CD14-positive monocyte (primary cell): Measurements from ENCODE around the gene SLC34A3. TPM values are rescaled to one million over a fixed set of nuclear protein-coding genes. Genes with fewer than 3 reads are reported as not detected.

Experiments
- DNase-seq, 3 donors: peaks; one replicate each; pipeline ENCODE4 v3.0.0-alpha.2; 2011 to 2022
- H2AFZ ChIP-seq: 2 replicates; pipeline ENCODE4 v1.6.0; 2012; ENCODE audit warnings: mild to moderate bottlenecking, low read depth, low read length, inconsistent platforms; ENCODE audit not compliant: insufficient read depth, poor library complexity, severe bottlenecking
- H3K27ac ChIP-seq, 2 donors: 1 replicate in 1 of 2; 2 replicates in 1 of 2; pipeline ENCODE4 v1.5.1; 2012 to 2013; ENCODE audit warnings: low read length in 2 of 2, control low read depth in 1 of 2, inconsistent platforms in 1 of 2, low read depth in 1 of 2, mild to moderate bottlenecking in 1 of 2
- H3K27me3 ChIP-seq, 2 donors: one replicate each; pipeline versions ENCODE4 v1.6.0 to v1.6.1; 2011 to 2013; ENCODE audit warnings: low read length in 2 of 2; ENCODE audit not compliant: control insufficient read depth in 2 of 2, insufficient read depth in 2 of 2
- H3K36me3 ChIP-seq, 2 donors: replicated peaks in 1 of 2; 1 replicate in 1 of 2; 2 replicates in 1 of 2; pipeline versions ENCODE4 v1.5.1 to v1.6.1; 2012 to 2013; ENCODE audit warnings: low read length in 2 of 2, control low read depth in 1 of 2, inconsistent platforms in 1 of 2, mild to moderate bottlenecking in 1 of 2; ENCODE audit not compliant: insufficient read depth in 2 of 2, control insufficient read depth in 1 of 2
- H3K4me1 ChIP-seq, 2 donors: 1 replicate in 1 of 2; 2 replicates in 1 of 2; pipeline versions ENCODE4 v1.5.1 to v1.6.1; 2012 to 2013; ENCODE audit warnings: low read length in 2 of 2, control low read depth in 1 of 2, inconsistent platforms in 1 of 2, mild to moderate bottlenecking in 1 of 2, moderate library complexity in 1 of 2; ENCODE audit not compliant: insufficient read depth in 2 of 2, control insufficient read depth in 1 of 2
- H3K4me2 ChIP-seq: replicated peaks from 2 replicates; pipeline ENCODE3; 2012; ENCODE audit warnings: low read length, moderate library complexity, mild to moderate bottlenecking; ENCODE audit not compliant: poor library complexity, severe bottlenecking; ENCODE audit errors: extremely low read depth
- H3K4me3 ChIP-seq, 3 experiments: fragments of 200-600 bp in 1 of 3; sonication (generic) in 1 of 3; replicated peaks in 1 of 3; 1 replicate in 2 of 3; 2 replicates in 1 of 3; pipeline ENCODE4 v1.5.1; 2011 to 2013; ENCODE audit warnings: low read length in 3 of 3, mild to moderate bottlenecking in 3 of 3, control low read depth in 2 of 3, low read depth in 2 of 3, inconsistent platforms in 1 of 3, moderate library complexity in 1 of 3
- H3K79me2 ChIP-seq: 2 replicates; pipeline ENCODE4 v1.6.0; 2012; ENCODE audit warnings: mild to moderate bottlenecking, control low read depth, inconsistent platforms, low read length, moderate library complexity; ENCODE audit not compliant: insufficient read depth
- H3K9ac ChIP-seq: 2 replicates; pipeline ENCODE4 v1.6.0; 2017; ENCODE audit warnings: low read length, mild to moderate bottlenecking; ENCODE audit not compliant: insufficient read depth, poor library complexity, severe bottlenecking
- H3K9me3 ChIP-seq, 2 donors: replicated peaks in 1 of 2; 1 replicate in 1 of 2; 2 replicates in 1 of 2; pipeline versions ENCODE4 v1.5.1 to v1.6.1; 2012 to 2013; ENCODE audit warnings: low read length in 2 of 2, control low read depth in 1 of 2; ENCODE audit not compliant: control insufficient read depth in 1 of 2, insufficient read depth in 1 of 2
- H4K20me1 ChIP-seq: 2 replicates; pipeline ENCODE4 v1.6.0; 2012; ENCODE audit warnings: mild to moderate bottlenecking, low read length, control low read depth, moderate library complexity; ENCODE audit not compliant: insufficient read depth
- H3K27ac Mint-ChIP-seq, 7 donors: one replicate each; pipeline ENCODE4 v1.8.0; 2020; ENCODE audit warnings: mild to moderate bottlenecking in 7 of 7, mixed read lengths in 7 of 7, moderate library complexity in 6 of 7, inconsistent platforms in 2 of 7
- H3K27me3 Mint-ChIP-seq, 3 donors: one replicate each; pipeline ENCODE4 v1.8.0; 2021 to 2022; ENCODE audit warnings: low read depth in 3 of 3, mild to moderate bottlenecking in 3 of 3, mixed read lengths in 3 of 3, moderate library complexity in 3 of 3, inconsistent platforms in 1 of 3
- H3K36me3 Mint-ChIP-seq, 2 donors: one replicate each; pipeline ENCODE4 v1.8.0; 2020; ENCODE audit warnings: mixed read lengths in 2 of 2, inconsistent platforms in 1 of 2, mild to moderate bottlenecking in 1 of 2
- H3K4me1 Mint-ChIP-seq: one replicate; pipeline ENCODE4 v1.8.0; 2020; ENCODE audit warnings: mild to moderate bottlenecking, mixed read lengths
- H3K4me3 Mint-ChIP-seq, 2 donors: one replicate each; pipeline ENCODE4 v1.8.0; 2020; ENCODE audit warnings: mild to moderate bottlenecking in 2 of 2, mixed read lengths in 2 of 2, moderate library complexity in 1 of 2
- H3K9me3 Mint-ChIP-seq, 7 donors: one replicate each; pipeline ENCODE4 v1.8.0; 2020 to 2022; ENCODE audit warnings: mixed read lengths in 7 of 7, mild to moderate bottlenecking in 6 of 7, moderate library complexity in 6 of 7, inconsistent platforms in 2 of 7
- WGBS: methylation state at CpG from one replicate; pipeline ENCODE4 v1.1.5; 2013; ENCODE audit warnings: missing lambda C conversion rate; ENCODE audit not compliant: insufficient coverage; 5-methylcytosine and 5-hydroxymethylcytosine counted together
- intact Hi-C, 2 donors: fragments of 100-400 bp; cut with micrococcal nuclease; formaldehyde crosslinking; loops; one replicate each; pipeline versions ENCODE4 v1.15.0 to v1.15.1; 2023
- polyA plus RNA-seq, 3 donors: library from polyadenylated mRNA; depleted of rRNA in 1 of 3; unstranded in 2 of 3; stranded (reverse) in 1 of 3; fragments of 300-500 nt in 2 of 3; fragments of >200 nt in 1 of 3; fragmentation: Illumina TruSeq in 2 of 3; gene quantifications; 1 replicate in 2 of 3; 2 replicates in 1 of 3; pipeline ENCODE4 v1.2.3, GENCODE V29; 2012 to 2021
- TF ChIP-seq, protein P1 (sequence below): fragments of 200-600 bp; IDR thresholded peaks from one replicate; pipeline ENCODE4 v1.8.0; 2022; ENCODE audit warnings: antibody characterized with exemption, mild to moderate bottlenecking

SLC34A3 gene
- polyA plus RNA-seq, 3 donors, result not detected

DNA sequence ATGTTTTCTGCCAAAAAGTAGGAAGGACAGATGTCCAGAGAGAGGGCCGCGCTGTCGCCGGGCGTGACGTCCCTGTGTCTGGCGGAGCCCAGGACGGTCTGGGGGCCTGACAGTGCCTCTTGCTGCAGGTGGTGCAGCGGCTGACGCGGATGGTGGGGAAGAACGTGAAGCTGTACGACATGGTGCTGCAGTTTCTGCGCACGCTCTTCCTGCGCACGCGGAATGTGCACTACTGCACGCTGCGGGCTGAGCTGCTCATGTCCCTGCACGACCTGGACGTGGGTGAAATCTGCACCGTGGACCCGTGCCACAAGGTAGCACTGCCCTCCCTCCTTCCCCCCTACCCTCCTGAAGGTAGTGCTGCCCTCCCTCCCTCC lies 32.2 kb downstream of the SLC34A3 start:
- H3K9ac ChIP-seq, result no peak overlapping the region
- H3K4me3 ChIP-seq, result no peak overlapping the region
- intact Hi-C loops, result no loop called here
- no peak overlapping the region for H3K4me2 ChIP-seq
- peaks cover 25% of the 10 kb centered on the region for H4K20me1 ChIP-seq
- H3K9me3 ChIP-seq, result no peaks in the 10 kb centered on the region
- H3K79me2 ChIP-seq, result peaks cover 2% of the 10 kb centered on the region
- DNase-seq, result no peak
- H3K4me1 ChIP-seq, result peaks cover 6 to 10% of the 10 kb centered on the region in 2 donors
- no peaks in the 10 kb centered on the region for H3K27me3 Mint-ChIP-seq
- no peaks in the 10 kb centered on the region for H3K27me3 ChIP-seq
- H3K9me3 Mint-ChIP-seq, result peaks cover 0 to 5% (median 0%) of the 10 kb centered on the region in 7 donors
- WGBS, result 93% methylated on average over 21 of the region's 24 CpGs
- no peak overlapping the region for H3K27ac Mint-ChIP-seq
- H3K36me3 ChIP-seq, result peaks cover 42 to 60% of the 10 kb centered on the region in 2 donors
- TF ChIP-seq, protein P1, sequence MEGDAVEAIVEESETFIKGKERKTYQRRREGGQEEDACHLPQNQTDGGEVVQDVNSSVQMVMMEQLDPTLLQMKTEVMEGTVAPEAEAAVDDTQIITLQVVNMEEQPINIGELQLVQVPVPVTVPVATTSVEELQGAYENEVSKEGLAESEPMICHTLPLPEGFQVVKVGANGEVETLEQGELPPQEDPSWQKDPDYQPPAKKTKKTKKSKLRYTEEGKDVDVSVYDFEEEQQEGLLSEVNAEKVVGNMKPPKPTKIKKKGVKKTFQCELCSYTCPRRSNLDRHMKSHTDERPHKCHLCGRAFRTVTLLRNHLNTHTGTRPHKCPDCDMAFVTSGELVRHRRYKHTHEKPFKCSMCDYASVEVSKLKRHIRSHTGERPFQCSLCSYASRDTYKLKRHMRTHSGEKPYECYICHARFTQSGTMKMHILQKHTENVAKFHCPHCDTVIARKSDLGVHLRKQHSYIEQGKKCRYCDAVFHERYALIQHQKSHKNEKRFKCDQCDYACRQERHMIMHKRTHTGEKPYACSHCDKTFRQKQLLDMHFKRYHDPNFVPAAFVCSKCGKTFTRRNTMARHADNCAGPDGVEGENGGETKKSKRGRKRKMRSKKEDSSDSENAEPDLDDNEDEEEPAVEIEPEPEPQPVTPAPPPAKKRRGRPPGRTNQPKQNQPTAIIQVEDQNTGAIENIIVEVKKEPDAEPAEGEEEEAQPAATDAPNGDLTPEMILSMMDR, result no peak
- peaks cover 36 to 73% of the 10 kb centered on the region in 2 donors for H3K36me3 Mint-ChIP-seq
- H2AFZ ChIP-seq, result no peak overlapping the region
- no peak overlapping the region for H3K27ac ChIP-seq
- H3K4me1 Mint-ChIP-seq, result peaks cover 9% of the 10 kb centered on the region
- no peak overlapping the region for H3K4me3 Mint-ChIP-seq

DNA sequence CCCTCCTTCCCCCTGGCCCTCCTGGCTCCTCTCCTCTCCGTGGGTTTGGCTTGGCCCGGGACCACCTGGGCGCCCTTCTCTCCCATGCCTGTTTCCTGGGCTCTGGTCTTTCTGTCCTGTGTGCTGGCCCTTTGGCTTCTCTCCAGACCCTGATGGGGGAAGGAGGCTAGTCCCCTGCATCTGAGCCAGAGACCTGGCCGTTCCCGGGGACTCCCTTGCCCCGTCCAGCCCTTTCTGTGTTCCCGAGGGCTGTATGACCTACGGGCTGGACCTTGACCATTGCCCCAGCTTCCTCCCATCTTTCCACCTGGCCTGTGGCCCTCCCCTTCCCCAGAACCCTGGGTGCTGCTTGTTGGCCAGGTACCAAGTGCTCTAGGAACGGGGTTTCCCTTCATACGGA lies 32.8 kb downstream of the SLC34A3 start:
- no peak overlapping the region for H3K4me3 Mint-ChIP-seq

More for the DNA sequence above, 32.8 kb downstream of the SLC34A3 start:
- Mint-ChIP-seq H3K27me3 (no peaks in the 10 kb centered on the region), H3K27ac (peak overlapping the region in 2 of 7 donors; percentile 37 to 60), H3K4me1 (peaks cover 15% of the 10 kb centered on the region), H3K9me3 (peaks cover 0 to 5% (median 0%) of the 10 kb centered on the region in 7 donors), H3K36me3 (peaks cover 35 to 69% of the 10 kb centered on the region in 2 donors)
- TF ChIP-seq, protein P1, result no peak
- Histone ChIP-seq H2AFZ (no peak overlapping the region), H3K4me2 (no peak overlapping the region), H4K20me1 (peaks cover 29% of the 10 kb centered on the region), H3K27ac (no peak overlapping the region), H3K9ac (no peak overlapping the region), H3K4me3 (no peak overlapping the region), H3K4me1 (peaks cover 12 to 16% of the 10 kb centered on the region in 2 donors), H3K27me3 (no peaks in the 10 kb centered on the region), H3K79me2 (peaks cover 3% of the 10 kb centered on the region), H3K9me3 (no peaks in the 10 kb centered on the region), H3K36me3 (peaks cover 41 to 55% of the 10 kb centered on the region in 2 donors)
- DNase-seq, result no peak
- 98% methylated on average over 9 of the region's 10 CpGs for WGBS
- intact Hi-C loops, result no loop called here
